Measurements from ENCODE around the gene DRD3.

Gene DRD3

GRCh38 chr3:114186501-114186900 is 7.6 kb upstream of the DRD3 start:
- H3K4me3 ChIP-seq (ENCODE audit: low read length), result no peak overlapping the region
- TF ChIP-seq CTCF (conservative IDR thresholded peaks at IDR 0.05; ENCODE audit: low read depth, low read length), result no peak
- DNase-seq (ENCODE audit: low read depth), result no peak

GRCh38 chr3:114179575-114179974 is 723 bp upstream of the DRD3 start:
- TF ChIP-seq CTCF (conservative IDR thresholded peaks at IDR 0.05; ENCODE audit: low read depth, low read length), result peak; percentile 49
- H3K4me3 ChIP-seq (ENCODE audit: low read length), result no peak overlapping the region
- no peak for DNase-seq (ENCODE audit: low read depth)

GRCh38 chr3:114176890-114177289 is 2.0 kb downstream of the DRD3 start:
- no peak overlapping the region for H3K4me3 ChIP-seq (ENCODE audit: low read length)
- no peak for TF ChIP-seq CTCF (conservative IDR thresholded peaks at IDR 0.05; ENCODE audit: low read depth, low read length)
- no peak for DNase-seq (ENCODE audit: low read depth)

- no peak overlapping the region for H3K4me3 ChIP-seq (ENCODE audit: low read length)
- TF ChIP-seq CTCF (conservative IDR thresholded peaks at IDR 0.05; ENCODE audit: low read depth, low read length), result no peak
- no peak for DNase-seq (ENCODE audit: low read depth)
These were observed 2.4 kb downstream of the DRD3 start for GRCh38 chr3:114176487-114176886.

- TF ChIP-seq CTCF (conservative IDR thresholded peaks at IDR 0.05; ENCODE audit: low read depth, low read length), result no peak
- H3K4me3 ChIP-seq (ENCODE audit: low read length), result no peak overlapping the region
- DNase-seq (ENCODE audit: low read depth), result no peak
These were observed 3.5 kb downstream of the DRD3 start for GRCh38 chr3:114175204-114175987.

GRCh38 chr3:114171677-114172076 is 7.2 kb downstream of the DRD3 start:
- no peak for TF ChIP-seq CTCF (conservative IDR thresholded peaks at IDR 0.05; ENCODE audit: low read depth, low read length)
- no peak overlapping the region for H3K4me3 ChIP-seq (ENCODE audit: low read length)
- no peak for DNase-seq (ENCODE audit: low read depth)

- H3K4me3 ChIP-seq (ENCODE audit: low read length), result no peak overlapping the region
- DNase-seq (ENCODE audit: low read depth), result no peak
- no peak for TF ChIP-seq CTCF (conservative IDR thresholded peaks at IDR 0.05; ENCODE audit: low read depth, low read length)
These were observed 10.7 kb downstream of the DRD3 start for GRCh38 chr3:114168150-114168549.

Measured in retinal pigment epithelial cell (primary cell).